ENCODE results near the gene ITPR3. TPM values are rescaled to one million over a fixed set of nuclear protein-coding genes. Genes with fewer than 3 reads are reported as not detected.

ITPR3 gene
- total and polyA plus RNA-seq, 2 of the 13 experiments (the other 11 are each of a cell fraction or from before 2014, with no cell fraction given) = 3.8 to 21.4 TPM

- TF ChIP-seq IRF9 (CRISPR knock-in tag; IDR thresholded peaks at IDR 0.05; ENCODE audit: borderline replicate concordance) (0 out of 2 replicates have a peak, but pooled peaks have one; percentile 69), JARID2 (CRISPR knock-in tag; IDR thresholded peaks at IDR 0.05; ENCODE audit: insufficient replicate concordance) (no peak), ATM (IDR thresholded peaks at IDR 0.05; ENCODE audit: borderline replicate concordance) (no peak), MAFK (conservative IDR thresholded peaks at IDR 0.05 in 1 of 2, IDR thresholded peaks at IDR 0.05 in 1 of 2; ENCODE audit: low read length in 2 of 2) (no peak), CSRNP2 (CRISPR knock-in tag; conservative IDR thresholded peaks at IDR 0.05; ENCODE audit: low read depth) (no peak), ZNF235 (CRISPR knock-in tag; IDR thresholded peaks at IDR 0.05; ENCODE audit: borderline replicate concordance) (no peak), U2AF2 (IDR thresholded peaks at IDR 0.05; ENCODE audit: low read depth, low read length) (no peak), ZNF546 (CRISPR knock-in tag; conservative IDR thresholded peaks at IDR 0.05) (no peak), NFAT5 (CRISPR knock-in tag; IDR thresholded peaks at IDR 0.05) (no peak)
- TF ChIP-seq, protein P1, sequence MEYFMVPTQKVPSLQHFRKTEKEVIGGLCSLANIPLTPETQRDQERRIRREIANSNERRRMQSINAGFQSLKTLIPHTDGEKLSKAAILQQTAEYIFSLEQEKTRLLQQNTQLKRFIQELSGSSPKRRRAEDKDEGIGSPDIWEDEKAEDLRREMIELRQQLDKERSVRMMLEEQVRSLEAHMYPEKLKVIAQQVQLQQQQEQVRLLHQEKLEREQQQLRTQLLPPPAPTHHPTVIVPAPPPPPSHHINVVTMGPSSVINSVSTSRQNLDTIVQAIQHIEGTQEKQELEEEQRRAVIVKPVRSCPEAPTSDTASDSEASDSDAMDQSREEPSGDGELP (IDR thresholded peaks at IDR 0.05; ENCODE audit: borderline replicate concordance, low read depth) = no peak; the same call in 1 of the 2 replicates
- TF ChIP-seq, protein P2, sequence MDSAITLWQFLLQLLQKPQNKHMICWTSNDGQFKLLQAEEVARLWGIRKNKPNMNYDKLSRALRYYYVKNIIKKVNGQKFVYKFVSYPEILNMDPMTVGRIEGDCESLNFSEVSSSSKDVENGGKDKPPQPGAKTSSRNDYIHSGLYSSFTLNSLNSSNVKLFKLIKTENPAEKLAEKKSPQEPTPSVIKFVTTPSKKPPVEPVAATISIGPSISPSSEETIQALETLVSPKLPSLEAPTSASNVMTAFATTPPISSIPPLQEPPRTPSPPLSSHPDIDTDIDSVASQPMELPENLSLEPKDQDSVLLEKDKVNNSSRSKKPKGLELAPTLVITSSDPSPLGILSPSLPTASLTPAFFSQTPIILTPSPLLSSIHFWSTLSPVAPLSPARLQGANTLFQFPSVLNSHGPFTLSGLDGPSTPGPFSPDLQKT (CRISPR knock-in tag; IDR thresholded peaks at IDR 0.05; ENCODE audit: borderline replicate concordance) = no peak
- TF ChIP-seq, protein P3, sequence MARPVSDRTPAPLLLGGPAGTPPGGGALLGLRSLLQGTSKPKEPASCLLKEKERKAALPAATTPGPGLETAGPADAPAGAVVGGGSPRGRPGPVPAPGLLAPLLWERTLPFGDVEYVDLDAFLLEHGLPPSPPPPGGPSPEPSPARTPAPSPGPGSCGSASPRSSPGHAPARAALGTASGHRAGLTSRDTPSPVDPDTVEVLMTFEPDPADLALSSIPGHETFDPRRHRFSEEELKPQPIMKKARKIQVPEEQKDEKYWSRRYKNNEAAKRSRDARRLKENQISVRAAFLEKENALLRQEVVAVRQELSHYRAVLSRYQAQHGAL (CRISPR knock-in tag; IDR thresholded peaks at IDR 0.05; ENCODE audit: not compliant biosample characterization) = no peak
- TF ChIP-seq, protein P4, sequence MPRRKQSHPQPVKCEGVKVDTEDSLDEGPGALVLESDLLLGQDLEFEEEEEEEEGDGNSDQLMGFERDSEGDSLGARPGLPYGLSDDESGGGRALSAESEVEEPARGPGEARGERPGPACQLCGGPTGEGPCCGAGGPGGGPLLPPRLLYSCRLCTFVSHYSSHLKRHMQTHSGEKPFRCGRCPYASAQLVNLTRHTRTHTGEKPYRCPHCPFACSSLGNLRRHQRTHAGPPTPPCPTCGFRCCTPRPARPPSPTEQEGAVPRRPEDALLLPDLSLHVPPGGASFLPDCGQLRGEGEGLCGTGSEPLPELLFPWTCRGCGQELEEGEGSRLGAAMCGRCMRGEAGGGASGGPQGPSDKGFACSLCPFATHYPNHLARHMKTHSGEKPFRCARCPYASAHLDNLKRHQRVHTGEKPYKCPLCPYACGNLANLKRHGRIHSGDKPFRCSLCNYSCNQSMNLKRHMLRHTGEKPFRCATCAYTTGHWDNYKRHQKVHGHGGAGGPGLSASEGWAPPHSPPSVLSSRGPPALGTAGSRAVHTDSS (CRISPR knock-in tag; conservative IDR thresholded peaks at IDR 0.05) = no peak
- TF ChIP-seq, protein P5, sequence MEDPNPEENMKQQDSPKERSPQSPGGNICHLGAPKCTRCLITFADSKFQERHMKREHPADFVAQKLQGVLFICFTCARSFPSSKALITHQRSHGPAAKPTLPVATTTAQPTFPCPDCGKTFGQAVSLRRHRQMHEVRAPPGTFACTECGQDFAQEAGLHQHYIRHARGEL (CRISPR knock-in tag; IDR thresholded peaks at IDR 0.05) = no peak
Measured at GRCh38 chr6:33613146-33613794, 7.9 kb upstream of the ITPR3 start (continued).

Data from HepG2 (cell line).